GM04504 (cell line): ENCODE measurements around the gene TSSK3.
"Not testable (repeated sequence)": the region's sequence is repeated elsewhere in the genome, so short reads cannot be mapped to it uniquely, and the experiment has no call there.

Experiments
- DNase-seq: peaks from one replicate; pipeline ENCODE4 v3.0.0-alpha.2; 2012; ENCODE audit warnings: low read depth

Gene TSSK3

DNA sequence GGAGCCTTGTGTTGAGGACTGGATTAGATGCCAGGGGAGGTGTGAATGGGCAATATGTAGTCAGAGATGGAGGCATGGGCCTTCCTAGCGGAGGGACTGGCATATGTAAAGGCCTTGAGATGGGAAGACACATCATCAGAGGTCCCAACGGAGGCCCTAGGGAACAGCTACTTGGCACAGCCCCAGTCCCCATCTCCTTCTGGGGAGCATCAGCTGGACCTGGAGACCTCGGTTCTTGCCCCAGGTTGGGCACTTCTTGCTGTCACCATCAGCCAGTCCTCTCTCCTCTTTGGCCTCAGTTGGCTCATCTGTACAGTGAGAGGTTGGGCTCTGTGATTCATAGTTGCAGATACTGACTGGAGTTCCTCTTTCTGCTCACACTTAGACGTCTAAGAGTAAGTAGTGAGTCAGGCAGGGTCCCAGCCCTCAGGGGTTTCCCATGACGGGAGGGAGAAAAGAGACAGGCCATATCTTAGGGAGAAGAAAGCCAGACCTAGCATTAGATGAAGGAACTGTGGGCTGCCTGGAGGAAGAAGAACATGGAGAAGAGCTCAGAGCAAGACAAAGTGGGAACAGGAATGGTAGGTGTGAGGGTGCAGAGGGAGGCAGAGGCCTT lies 22.9 kb upstream of the TSSK3 start:
- DNase-seq, result no peak

GRCh38 chr1:32341186-32341757 lies 21.1 kb upstream of the TSSK3 start:
- no peak for DNase-seq

DNA sequence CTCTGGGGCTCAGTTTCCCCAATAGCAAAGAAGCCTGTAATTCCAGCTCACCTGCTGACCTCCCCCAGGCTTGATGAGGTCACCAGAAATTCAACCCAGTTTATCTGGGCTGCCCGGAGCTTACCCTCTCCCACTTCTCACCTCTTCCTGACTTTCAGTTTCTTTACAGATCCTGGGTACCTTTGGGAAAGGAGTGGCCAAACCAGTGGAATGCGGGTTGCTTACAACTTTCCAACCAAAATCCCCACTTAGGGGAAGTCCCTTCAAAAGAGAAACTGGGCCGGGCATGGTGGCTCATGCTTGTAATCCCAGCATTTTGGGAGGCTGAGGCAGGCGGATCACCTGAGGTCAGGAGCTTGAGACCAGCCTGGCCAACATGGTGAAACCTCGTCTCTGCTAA lies 20.4 kb upstream of the TSSK3 start:
- DNase-seq, result no peak

- no peak for DNase-seq
Observed at GRCh38 chr1:32342704-32343103, 19.6 kb upstream of the TSSK3 start.

DNA sequence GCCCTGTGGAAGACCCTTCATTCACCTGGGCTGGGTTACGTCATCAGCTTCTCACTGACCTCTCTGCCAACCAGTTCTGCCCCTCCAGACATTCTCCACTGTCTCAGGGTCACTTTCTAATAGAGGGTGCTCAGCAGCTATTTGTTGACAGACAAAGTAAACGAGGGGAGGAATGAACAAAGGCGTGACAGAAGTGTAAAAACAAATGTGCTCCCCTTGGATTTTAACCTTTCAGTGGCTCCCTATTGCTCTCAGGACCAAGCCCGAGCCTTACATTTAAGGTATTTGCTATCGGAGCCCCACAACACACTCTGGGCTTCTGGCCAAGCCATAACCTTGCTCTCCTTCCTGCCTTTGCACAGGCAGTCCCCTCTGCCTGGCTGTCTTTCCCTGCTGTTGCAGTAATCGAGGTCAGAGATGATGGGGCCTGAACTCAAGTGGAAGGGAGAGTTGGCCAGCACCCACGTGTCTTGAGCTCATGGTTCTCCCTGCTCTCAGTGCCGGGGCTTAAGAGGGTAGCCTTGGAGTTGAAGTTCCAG lies 17.0 kb upstream of the TSSK3 start:
- no peak for DNase-seq

DNA sequence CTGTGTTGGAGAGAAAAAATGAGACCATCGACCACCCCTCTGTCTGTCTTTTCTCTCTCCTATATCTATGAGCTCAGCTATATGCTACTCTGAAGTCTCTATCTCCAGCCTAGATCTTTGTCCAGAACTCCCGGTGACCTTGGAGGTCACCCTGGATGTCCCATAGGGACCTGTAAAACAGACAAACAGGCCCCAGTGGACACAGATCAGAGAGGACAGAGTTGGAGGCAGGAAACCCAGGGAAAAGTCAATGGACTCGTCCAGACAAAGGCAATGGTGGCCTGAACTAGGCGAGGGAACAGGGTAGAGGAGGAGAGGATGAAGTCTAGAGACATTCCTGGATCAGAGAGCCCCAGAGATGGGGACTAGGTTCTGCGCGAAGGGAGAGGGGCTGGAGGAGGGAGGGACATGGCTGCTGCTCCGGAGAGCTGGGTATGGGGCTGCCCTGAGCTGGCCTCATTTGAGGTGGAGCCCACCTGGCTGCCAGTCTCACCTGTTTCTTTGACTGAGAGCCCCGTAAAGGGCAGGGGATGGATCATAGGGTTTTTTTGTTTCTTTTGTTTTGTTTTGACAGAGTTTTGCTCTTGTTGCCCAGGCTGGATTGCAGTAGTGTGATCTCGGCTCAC lies 15.7 kb upstream of the TSSK3 start:
- no peak for DNase-seq

DNA sequence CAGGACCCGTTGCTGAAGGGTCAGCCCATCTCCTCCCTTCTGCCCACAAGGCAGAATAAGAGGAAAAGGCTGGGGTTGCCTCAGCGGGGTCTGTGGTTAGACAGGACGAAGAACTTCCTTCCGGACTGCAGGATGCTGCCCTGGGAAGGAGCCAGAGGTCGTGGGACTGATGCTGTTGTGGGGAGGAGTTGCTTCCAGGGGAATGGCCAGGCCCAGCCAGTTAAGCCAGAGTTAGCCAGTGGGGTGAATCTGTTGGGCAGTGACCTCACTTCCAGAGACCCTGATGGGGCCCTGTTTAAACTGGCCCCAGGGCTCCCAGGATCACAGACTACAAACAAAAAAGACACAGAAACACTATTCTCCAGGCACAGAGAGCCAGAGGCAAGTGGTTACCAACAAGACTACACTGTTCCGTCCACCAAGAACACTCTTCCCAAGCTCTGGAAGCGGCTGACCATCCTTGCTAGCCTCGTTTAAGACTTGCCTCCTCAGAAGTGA lies 13.1 kb upstream of the TSSK3 start:
- DNase-seq, result no peak

- no peak for DNase-seq
Observed at GRCh38 chr1:32350785-32351398, 11.4 kb upstream of the TSSK3 start.

DNA sequence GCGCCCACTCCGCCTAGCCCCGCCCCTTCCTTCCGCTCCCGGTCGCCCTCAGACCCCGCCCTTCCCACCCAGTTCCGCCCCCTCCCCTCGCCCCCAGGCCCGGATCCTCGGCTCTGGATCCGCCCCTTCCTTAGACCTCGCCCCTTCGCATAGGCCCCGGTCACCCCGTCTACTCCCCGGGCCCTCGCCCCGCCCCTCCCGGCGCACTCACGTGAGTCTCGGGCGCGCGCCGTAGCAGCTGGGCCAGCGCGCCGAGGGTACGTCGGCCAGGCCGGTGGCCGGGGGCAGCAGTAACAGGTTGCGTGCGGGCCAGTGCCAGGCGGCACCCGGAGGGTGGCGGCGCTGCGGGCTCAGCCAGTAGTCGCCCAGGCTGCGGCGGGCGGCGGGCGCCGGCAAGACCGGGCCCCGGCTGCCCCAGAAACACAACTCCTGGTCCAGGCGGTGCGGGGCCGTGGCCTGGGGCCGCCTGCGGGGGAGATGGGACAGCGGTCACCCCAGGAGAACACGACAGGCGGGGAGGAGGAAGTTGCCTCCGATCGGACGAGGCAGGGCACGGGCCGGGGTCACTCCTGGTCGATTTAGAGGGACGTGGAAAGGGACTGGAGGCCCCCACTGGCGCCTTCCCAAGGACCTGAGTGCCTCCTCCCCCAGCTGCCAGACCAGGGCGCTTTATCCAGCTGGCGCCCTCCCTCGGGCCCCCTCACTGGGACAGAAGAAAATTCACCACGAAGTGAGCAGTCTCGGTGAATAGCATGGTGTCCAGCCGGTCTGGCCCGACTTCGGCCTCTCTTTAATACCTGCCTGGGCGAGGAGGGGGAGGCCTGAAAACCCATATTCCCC lies 10.7 kb upstream of the TSSK3 start:
- DNase-seq, result peak; percentile 79

DNA sequence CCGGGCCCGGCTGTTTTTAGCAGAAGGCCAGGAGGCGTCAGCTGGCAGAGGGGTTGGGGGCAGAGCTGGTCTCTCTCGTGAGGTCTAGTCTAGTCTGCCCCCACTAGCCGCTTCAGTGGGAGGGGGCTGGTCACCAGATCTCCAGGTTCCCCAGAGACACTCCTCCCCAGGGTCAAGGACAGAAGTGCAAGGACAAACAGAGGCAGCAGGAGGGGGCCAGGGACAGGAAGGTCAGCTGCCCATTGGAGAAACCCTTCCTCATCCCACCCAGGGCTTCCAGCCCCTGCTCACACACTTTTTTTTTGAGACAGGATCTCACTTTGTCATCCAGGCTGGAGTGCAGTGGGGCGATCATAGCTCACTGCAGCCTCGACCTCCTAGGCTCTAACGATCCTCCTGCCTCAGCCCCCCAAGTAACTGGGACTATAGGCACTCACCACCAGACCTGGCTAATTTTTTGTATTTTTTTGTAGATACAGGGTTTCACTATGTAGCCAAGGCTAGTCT lies 10.0 kb upstream of the TSSK3 start:
- no peak for DNase-seq

GRCh38 chr1:32352831-32353383 lies 9.4 kb upstream of the TSSK3 start:
- DNase-seq, result no peak

GRCh38 chr1:32353431-32353830 lies 8.9 kb upstream of the TSSK3 start:
- no peak for DNase-seq

- no peak for DNase-seq
Observed at GRCh38 chr1:32353886-32354570, 8.3 kb upstream of the TSSK3 start.

DNA sequence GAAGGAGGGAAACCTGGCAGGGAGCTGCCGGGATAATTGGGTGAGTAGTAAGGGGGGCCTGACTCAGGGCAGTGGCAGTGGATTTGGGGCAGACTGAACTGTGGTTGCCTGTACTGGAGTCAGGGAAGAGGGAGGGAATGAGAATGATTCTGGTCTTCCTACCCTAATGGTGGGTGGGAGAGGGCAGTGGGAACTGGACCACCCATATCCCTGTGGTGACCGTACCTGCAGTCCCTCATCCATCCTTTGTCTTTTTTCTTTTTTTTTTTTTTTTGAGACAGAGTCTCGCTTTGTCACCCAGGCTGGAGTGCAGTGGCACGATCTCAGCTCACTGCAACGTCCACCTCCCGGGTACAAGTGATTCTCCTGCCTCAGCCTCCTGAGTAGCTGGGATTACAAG lies 6.6 kb upstream of the TSSK3 start:
- DNase-seq, result not testable (repeated sequence)

DNA sequence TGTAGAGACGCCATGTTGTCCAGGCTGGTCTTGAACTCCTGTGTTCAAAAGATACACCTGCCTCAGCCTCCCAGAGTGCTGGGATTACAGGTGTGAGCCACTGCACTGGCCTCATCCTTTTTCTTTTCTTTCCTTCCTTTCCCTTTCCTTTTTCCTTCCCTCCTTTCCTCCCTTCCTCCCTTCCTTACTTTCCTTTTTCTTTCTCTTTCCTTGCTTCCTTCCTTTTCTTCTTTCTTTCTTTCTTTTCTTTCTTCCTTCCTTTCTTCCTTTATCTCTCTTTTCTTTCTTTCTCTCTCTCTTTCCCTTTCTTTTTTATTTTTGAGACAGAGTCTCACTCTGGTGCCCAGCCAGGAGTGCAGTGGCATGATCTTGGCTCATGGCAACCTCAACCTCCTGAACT lies 5.9 kb upstream of the TSSK3 start:
- no peak for DNase-seq

DNA sequence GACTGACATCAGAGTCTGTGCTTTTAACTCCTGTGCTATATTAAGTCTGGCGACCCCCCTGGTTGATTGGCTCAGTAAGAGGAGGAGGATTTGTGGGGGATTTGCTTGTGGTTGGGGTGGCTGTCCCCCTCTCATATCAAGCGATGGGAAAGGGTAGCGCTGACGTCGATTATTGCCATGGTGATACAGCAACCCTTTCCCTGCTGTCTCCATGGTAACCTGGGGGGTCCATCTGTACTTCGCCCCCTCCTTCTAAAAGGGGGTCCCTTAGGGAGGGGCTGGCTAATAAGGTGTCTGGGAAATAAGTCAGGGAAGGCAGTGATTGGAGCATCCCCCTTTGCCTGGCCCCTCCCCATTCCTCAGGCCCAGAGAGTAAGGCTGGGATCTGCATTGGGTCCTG lies 4.7 kb upstream of the TSSK3 start:
- no peak for DNase-seq

DNA sequence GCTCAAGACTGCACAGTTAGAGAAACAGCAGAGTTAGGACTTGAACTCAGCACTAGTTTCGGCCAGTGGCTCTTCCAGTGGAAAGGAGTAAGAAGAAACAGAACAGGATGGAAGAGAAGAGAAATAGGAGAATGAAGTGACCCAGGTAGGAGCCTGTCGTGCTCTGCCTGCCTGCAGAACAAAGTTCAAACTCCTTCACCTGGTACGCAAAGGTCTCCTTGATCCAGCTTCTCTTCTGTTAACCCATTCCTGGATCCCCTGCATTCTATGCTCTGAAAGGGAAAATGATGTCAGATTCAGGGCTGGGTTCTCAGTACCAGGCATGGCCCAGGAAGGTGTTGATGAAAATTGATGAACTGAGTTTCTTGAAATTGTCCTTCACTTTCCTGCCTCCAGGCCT lies 3.9 kb upstream of the TSSK3 start:
- DNase-seq, result no peak

GRCh38 chr1:32361308-32361673 lies 1.0 kb upstream of the TSSK3 start:
- DNase-seq, result no peak

GRCh38 chr1:32361674-32362473 lies 465 bp upstream of the TSSK3 start:
- DNase-seq, result no peak

- DNase-seq, result no peak
Observed at GRCh38 chr1:32363713-32364112, 1.4 kb downstream of the TSSK3 start.
